CD4-positive, alpha-beta T cell (primary cell): ENCODE data around the gene FAM241A. TPM values are rescaled to one million over a fixed set of nuclear protein-coding genes. Genes with fewer than 3 reads are reported as not detected.

Experiments
- ATAC-seq: fragments of 200-7000 bp; cut with Tn5 transposase; one replicate; pipeline ENCODE4 v1.10.0; 2022; ENCODE audit warnings: mild to moderate bottlenecking; ENCODE audit not compliant: poor library complexity
- CTCF ChIA-PET: fragments of 350-600 bp; sonication (Branson Sonifier 250); formaldehyde crosslinking; loops from one replicate; lab custom pipeline; 2021; ENCODE audit warnings: antibody characterized with exemption, inconsistent platforms; lab: Charles Lee
- POLR2A ChIA-PET: fragments of 350-600 bp; sonication (Branson Sonifier 250); formaldehyde crosslinking; loops from one replicate; lab custom pipeline; 2021; ENCODE audit warnings: antibody characterized with exemption, inconsistent platforms; lab: Charles Lee
- DNase-seq, 14 experiments: peaks; one replicate each; pipeline ENCODE4 v3.0.0-alpha.2; 2013 to 2020; ENCODE audit warnings: mixed read lengths in 2 of 14
- H3K27ac ChIP-seq, 2 donors: one replicate each; pipeline versions ENCODE4 v1.5.1 to v1.7.0; 2013; ENCODE audit warnings: low read length in 2 of 2, low read depth in 1 of 2, mild to moderate bottlenecking in 1 of 2
- H3K27me3 ChIP-seq, 2 experiments: 1 replicate in 1 of 2; 2 replicates in 1 of 2; pipeline versions ENCODE4 v1.6.1 to v1.7.0; 2013; ENCODE audit warnings: low read length in 2 of 2, control low read depth in 1 of 2, mild to moderate bottlenecking in 1 of 2, moderate library complexity in 1 of 2; ENCODE audit not compliant: insufficient read depth in 2 of 2, control insufficient read depth in 1 of 2
- H3K36me3 ChIP-seq: one replicate; pipeline ENCODE4 v1.6.1; 2013; ENCODE audit warnings: low read length, control low read depth; ENCODE audit not compliant: insufficient read depth
- H3K4me1 ChIP-seq: one replicate; pipeline ENCODE4 v1.6.1; 2013; ENCODE audit warnings: low read length, control low read depth; ENCODE audit not compliant: insufficient read depth
- H3K4me3 ChIP-seq: one replicate; pipeline ENCODE4 v1.5.1; 2013; ENCODE audit warnings: mild to moderate bottlenecking, low read length, moderate library complexity
- H3K9me3 ChIP-seq, 2 experiments: 1 replicate in 1 of 2; 2 replicates in 1 of 2; pipeline versions ENCODE4 v1.6.1 to v1.7.0; 2013; ENCODE audit warnings: low read length in 2 of 2, mild to moderate bottlenecking in 2 of 2, control low read depth in 1 of 2, moderate library complexity in 1 of 2; ENCODE audit not compliant: control insufficient read depth in 1 of 2, insufficient read depth in 1 of 2
- H3K27ac Mint-ChIP-seq: one replicate; pipeline ENCODE4 v1.8.0; 2020; ENCODE audit warnings: mixed read lengths
- H3K27me3 Mint-ChIP-seq: one replicate; pipeline ENCODE4 v1.8.0; 2021; ENCODE audit warnings: mixed read lengths
- H3K36me3 Mint-ChIP-seq: one replicate; pipeline ENCODE4 v1.8.0; 2021; ENCODE audit warnings: low read depth, mixed read lengths
- H3K4me1 Mint-ChIP-seq: one replicate; pipeline ENCODE4 v1.8.0; 2021; ENCODE audit warnings: low read depth, mixed read lengths
- H3K4me3 Mint-ChIP-seq: one replicate; pipeline ENCODE4 v1.8.0; 2020; ENCODE audit warnings: mild to moderate bottlenecking, mixed read lengths
- H3K9me3 Mint-ChIP-seq: one replicate; pipeline ENCODE4 v1.8.0; 2020; ENCODE audit warnings: mixed read lengths
- CTCF ChIP-seq: fragments of 200-600 bp; IDR thresholded peaks from one replicate; pipeline ENCODE4 v1.8.0; 2022; ENCODE audit warnings: antibody characterized with exemption, mild to moderate bottlenecking
- intact Hi-C, 2 experiments: fragments of 100-400 bp; cut with DNase I in 1 of 2; cut with micrococcal nuclease in 1 of 2; formaldehyde crosslinking; loops; one replicate each; pipeline versions ENCODE4 v1.15.1 to v1.9.0; 2023 to 2025; cut with DNase I, micrococcal nuclease
- total RNA-seq, 174 experiments: library from RNA in 2 of 174; stranded (reverse) in 2 of 174; gene quantifications; one replicate each; pipeline ENCODE4 v1.2.3 and lab custom pipeline; 2021 to 2026

FAM241A gene
- total RNA-seq, 2 experiments from 2014 or later = 0.74 to 1.1 TPM

GRCh38 chr4:112225157-112225556 lies 79.9 kb downstream of the FAM241A start:
- H3K36me3 Mint-ChIP-seq = no peaks in the 10 kb centered on the region
- no peak for TF ChIP-seq CTCF
- ChIA-PET CTCF (interaction anchor here (2.4 kb wide), 1 partner anchor 9 kb away, joined by 6 read pairs; no protein-coding TSS in a partner anchor), POLR2A (no interaction called here)
- Histone ChIP-seq H3K9me3 (peaks cover 0 to 4% of the 10 kb centered on the region in 2 experiments), H3K27ac (no peak overlapping the region), H3K4me3 (no peak overlapping the region), H3K36me3 (no peaks in the 10 kb centered on the region), H3K27me3 (no peaks in the 10 kb centered on the region), H3K4me1 (no peaks in the 10 kb centered on the region)
- DNase-seq (no peak), ATAC-seq (no peak)
- no peak overlapping the region for H3K27ac Mint-ChIP-seq
- no peak overlapping the region for H3K4me3 Mint-ChIP-seq
- peaks cover 4% of the 10 kb centered on the region for H3K4me1 Mint-ChIP-seq
- peaks cover 10% of the 10 kb centered on the region for H3K27me3 Mint-ChIP-seq
- no peaks in the 10 kb centered on the region for H3K9me3 Mint-ChIP-seq
- intact Hi-C loops = no loop called here

- CTCF ChIA-PET = interaction anchor here (1.2 kb wide), 1 partner anchor 17 kb away, joined by 3 read pairs; no protein-coding TSS in a partner anchor
- ATAC-seq (peak; percentile 89), DNase-seq (peak; percentile 91 to 98 (median 95))
- Mint-ChIP-seq H3K4me1 (peaks cover 55% of the 10 kb centered on the region), H3K9me3 (no peaks in the 10 kb centered on the region), H3K4me3 (peak overlapping the region; percentile 99), H3K36me3 (peaks cover 10% of the 10 kb centered on the region), H3K27me3 (no peaks in the 10 kb centered on the region), H3K27ac (peak overlapping the region; percentile 98)
- POLR2A ChIA-PET = interaction anchor here (0.9 to 2.3 kb wide), 7 partner anchors 14 to 292 kb away, joined by 3 to 22 read pairs (median 4); partner anchors contain the start of genes FAM241A and TIFA
- H3K9me3 ChIP-seq = no peaks in the 10 kb centered on the region
- no peaks in the 10 kb centered on the region for H3K36me3 ChIP-seq
- peaks cover 13% of the 10 kb centered on the region for H3K4me1 ChIP-seq
- no peaks in the 10 kb centered on the region for H3K27me3 ChIP-seq
- peak overlapping the region; percentile 93 to 96 for H3K27ac ChIP-seq
- intact Hi-C loops = loop anchor here (1.0 to 5.0 kb wide), 4 partner anchors 54 to 406 kb away; partner anchors contain the start of genes FAM241A (in 1 of the 2), LARP7 (in 1 of the 2) and TIFA (in 1 of the 2)
- H3K4me3 ChIP-seq = peak overlapping the region; percentile 93
- TF ChIP-seq CTCF = no peak
Observed at GRCh38 chr4:112230879-112231778, 85.9 kb downstream of the FAM241A start.

GRCh38 chr4:112231779-112232713 lies 86.8 kb downstream of the FAM241A start, which contains the start of gene AP1AR:
AP1AR (plus strand) TSS chr4:112231787; CDS start chr4:112232092, 305 bp downstream.
- DNase-seq = peak; percentile 53 to 90 (median 69)
- peak within 1 kb of the TSS; percentile 93 for H3K4me3 ChIP-seq
- H3K36me3 ChIP-seq = no peaks in the 10 kb centered on the region
- peak within 1 kb of the TSS; percentile 98 for H3K27ac Mint-ChIP-seq
- no peaks in the 10 kb centered on the region for H3K27me3 ChIP-seq
- H3K27me3 Mint-ChIP-seq = no peaks in the 10 kb centered on the region
- intact Hi-C loops = loop anchor here (1.0 to 5.0 kb wide), 6 partner anchors 53 to 405 kb away; partner anchors contain the start of genes FAM241A (in 1 of the 2), LARP7 (in 1 of the 2) and TIFA (in 1 of the 2)
- H3K4me1 Mint-ChIP-seq = peaks cover 55% of the 10 kb centered on the region
- CTCF ChIA-PET = interaction anchor here (1.2 to 5.6 kb wide), 3 partner anchors 18 to 132 kb away, joined by 3 to 22 read pairs (median 3); no protein-coding TSS in a partner anchor
- no peaks in the 10 kb centered on the region for H3K9me3 ChIP-seq
- POLR2A ChIA-PET = interaction anchor here (0.6 to 2.3 kb wide), 12 partner anchors 9 to 291 kb away, joined by 3 to 22 read pairs (median 4); partner anchors contain the start of genes FAM241A and TIFA
- H3K36me3 Mint-ChIP-seq = peaks cover 10% of the 10 kb centered on the region
- TF ChIP-seq CTCF = no peak
- ATAC-seq = peak; percentile 50
- peak within 1 kb of the TSS; percentile 99 for H3K4me3 Mint-ChIP-seq
- peak within 1 kb of the TSS; percentile 93 to 96 for H3K27ac ChIP-seq
- peaks cover 13% of the 10 kb centered on the region for H3K4me1 ChIP-seq
- no peaks in the 10 kb centered on the region for H3K9me3 Mint-ChIP-seq
